Measurements from ENCODE around the gene CYP1B1. TPM values are rescaled to one million over a fixed set of nuclear protein-coding genes. Genes with fewer than 3 reads are reported as not detected.
A peak's percentile ranks its signal among the peaks of the same experiment; 100 is the strongest.

The CYP1B1 gene
- polyA plus RNA-seq, 1 donor (not counting 4 experiments of a cell fraction or from before 2014, with no cell fraction given), result 1.6 TPM

DNA sequence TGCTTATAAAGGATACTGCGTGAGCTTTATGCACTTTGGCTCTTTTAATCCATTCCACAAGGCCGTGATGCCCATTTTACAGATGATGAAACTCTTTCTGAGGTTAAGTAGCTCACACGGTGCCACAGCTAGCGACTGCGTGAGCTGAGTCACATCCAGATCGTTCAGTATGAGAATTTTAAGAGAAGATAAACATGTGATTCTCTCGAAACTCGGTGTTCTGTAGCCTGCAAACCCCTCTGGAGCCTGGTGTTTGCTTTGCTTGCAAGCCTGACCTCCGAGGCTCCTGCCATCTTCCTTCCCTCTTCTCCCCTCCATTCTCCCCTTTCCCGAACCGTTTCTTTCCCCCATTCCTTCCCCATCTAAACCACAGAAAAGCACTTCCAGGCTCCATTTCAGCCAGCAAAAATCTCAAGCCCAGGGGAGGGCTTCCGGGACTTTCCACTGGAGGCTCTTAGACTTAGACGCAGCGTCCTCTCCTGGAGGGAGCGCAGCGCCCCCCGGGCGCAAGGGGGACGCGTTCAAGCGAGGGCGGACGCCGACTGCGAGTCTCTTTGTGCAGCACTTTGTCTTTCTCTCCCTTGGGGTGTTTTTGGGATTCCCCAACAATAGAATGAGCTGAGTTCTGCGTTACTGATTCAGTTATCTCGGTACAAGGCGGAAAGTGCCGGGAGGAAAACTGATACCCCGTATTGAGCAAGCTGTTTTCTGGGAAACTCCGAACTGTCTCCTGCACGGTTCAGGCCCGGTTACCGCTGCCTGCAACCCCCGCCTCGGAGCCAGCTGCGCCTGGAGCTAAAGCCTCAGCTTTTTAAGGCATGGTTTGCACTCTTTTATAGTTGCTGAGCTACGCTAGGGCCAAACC lies 38.0 kb downstream of the CYP1B1 start:
- Histone ChIP-seq H3K4me3 (ENCODE audit: control insufficient read depth in 2 of 3, extremely low read depth in 1 of 3, insufficient read depth in 2 of 3, low read depth in 1 of 3, low read length in 3 of 3) (peak overlapping the region in 2 of 3 experiments; percentile 26 to 29), H3K9me3 (ENCODE audit: control insufficient read depth, low read depth, low read length) (no peaks in the 10 kb centered on the region), H3K9ac (ENCODE audit: control insufficient read depth, extremely low read depth, insufficient read depth, low read length) (no peak overlapping the region), H3K36me3 (ENCODE audit: control insufficient read depth in 2 of 2, extremely low read depth in 1 of 2, insufficient read depth in 2 of 2, low read length in 2 of 2) (no peaks in the 10 kb centered on the region), H3K27me3 (ENCODE audit: control insufficient read depth, extremely low read depth, insufficient read depth, low read length) (peaks cover 24% of the 10 kb centered on the region), H2AFZ (ENCODE audit: control insufficient read depth, low read length) (peak overlapping the region; percentile 65), H4K20me1 (ENCODE audit: control insufficient read depth, extremely low read depth, insufficient read depth, low read length) (no peaks in the 10 kb centered on the region), H3K79me2 (ENCODE audit: control insufficient read depth, insufficient read depth, low read length) (no peaks in the 10 kb centered on the region), H3K9me1 (ENCODE audit: control insufficient read depth, extremely low read depth, insufficient read depth, low read length) (no peaks in the 10 kb centered on the region), H3K27ac (ENCODE audit: control insufficient read depth, insufficient read depth, low read length) (no peak overlapping the region), H3K4me1 (ENCODE audit: control insufficient read depth, extremely low read depth, insufficient read depth, low read length) (peaks cover 15% of the 10 kb centered on the region), H3K4me2 (ENCODE audit: control insufficient read depth, extremely low read depth, insufficient read depth, low read depth, low read length) (peak overlapping the region; percentile 83)
- DNase-seq (ENCODE audit: low read depth, low spot score) (no peak), FAIRE-seq (no peak)
- dilution Hi-C loops (cut with MboI; ENCODE audit: extremely low pct_ligation_motif_present, low sequenced_read_pairs), result no loop called here
- TF ChIP-seq EZH2 (IDR thresholded peaks at IDR 0.05; ENCODE audit: low read length), result no peak
- TF ChIP-seq, protein P1, sequence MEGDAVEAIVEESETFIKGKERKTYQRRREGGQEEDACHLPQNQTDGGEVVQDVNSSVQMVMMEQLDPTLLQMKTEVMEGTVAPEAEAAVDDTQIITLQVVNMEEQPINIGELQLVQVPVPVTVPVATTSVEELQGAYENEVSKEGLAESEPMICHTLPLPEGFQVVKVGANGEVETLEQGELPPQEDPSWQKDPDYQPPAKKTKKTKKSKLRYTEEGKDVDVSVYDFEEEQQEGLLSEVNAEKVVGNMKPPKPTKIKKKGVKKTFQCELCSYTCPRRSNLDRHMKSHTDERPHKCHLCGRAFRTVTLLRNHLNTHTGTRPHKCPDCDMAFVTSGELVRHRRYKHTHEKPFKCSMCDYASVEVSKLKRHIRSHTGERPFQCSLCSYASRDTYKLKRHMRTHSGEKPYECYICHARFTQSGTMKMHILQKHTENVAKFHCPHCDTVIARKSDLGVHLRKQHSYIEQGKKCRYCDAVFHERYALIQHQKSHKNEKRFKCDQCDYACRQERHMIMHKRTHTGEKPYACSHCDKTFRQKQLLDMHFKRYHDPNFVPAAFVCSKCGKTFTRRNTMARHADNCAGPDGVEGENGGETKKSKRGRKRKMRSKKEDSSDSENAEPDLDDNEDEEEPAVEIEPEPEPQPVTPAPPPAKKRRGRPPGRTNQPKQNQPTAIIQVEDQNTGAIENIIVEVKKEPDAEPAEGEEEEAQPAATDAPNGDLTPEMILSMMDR (optimal IDR thresholded peaks at IDR 0.05 in 1 of 3, IDR thresholded peaks at IDR 0.05 in 1 of 3, conservative IDR thresholded peaks at IDR 0.05 in 1 of 3; ENCODE audit: extremely low read depth in 1 of 3, insufficient read depth in 2 of 3, low read length in 3 of 3), result peak in 1 of 3 experiments; percentile 7

DNA sequence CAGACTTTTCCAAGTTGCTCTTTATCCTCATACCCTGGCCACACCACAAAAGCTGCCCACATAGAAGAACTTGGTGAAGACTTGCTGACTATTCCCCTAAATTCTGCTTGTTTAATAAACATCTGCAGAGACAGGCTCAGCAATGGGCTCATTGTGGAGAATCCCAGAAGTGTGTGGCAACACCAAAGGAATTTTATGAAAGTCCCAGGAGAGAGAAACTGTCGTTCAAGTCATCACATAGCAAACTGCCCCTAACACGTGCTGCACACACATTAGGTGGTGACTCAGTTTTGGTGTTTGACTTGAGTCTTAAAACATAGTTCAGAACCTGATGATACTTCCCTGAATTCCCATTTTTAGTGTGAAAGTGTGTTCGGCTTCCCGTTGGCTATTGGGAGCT lies 38.6 kb downstream of the CYP1B1 start:
- no peak overlapping the region for H2AFZ ChIP-seq (ENCODE audit: control insufficient read depth, low read length)
- FAIRE-seq (no peak), DNase-seq (ENCODE audit: low read depth, low spot score) (no peak)
- no peak overlapping the region for H3K4me2 ChIP-seq (ENCODE audit: control insufficient read depth, extremely low read depth, insufficient read depth, low read depth, low read length)
- TF ChIP-seq, protein P1 (optimal IDR thresholded peaks at IDR 0.05 in 1 of 3, IDR thresholded peaks at IDR 0.05 in 1 of 3, conservative IDR thresholded peaks at IDR 0.05 in 1 of 3; ENCODE audit: extremely low read depth in 1 of 3, insufficient read depth in 2 of 3, low read length in 3 of 3), result no peak
- no peak for TF ChIP-seq EZH2 (IDR thresholded peaks at IDR 0.05; ENCODE audit: low read length)
- no peaks in the 10 kb centered on the region for H3K9me1 ChIP-seq (ENCODE audit: control insufficient read depth, extremely low read depth, insufficient read depth, low read length)
- no peaks in the 10 kb centered on the region for H3K79me2 ChIP-seq (ENCODE audit: control insufficient read depth, insufficient read depth, low read length)
- no peaks in the 10 kb centered on the region for H4K20me1 ChIP-seq (ENCODE audit: control insufficient read depth, extremely low read depth, insufficient read depth, low read length)
- no peak overlapping the region for H3K27ac ChIP-seq (ENCODE audit: control insufficient read depth, insufficient read depth, low read length)
- dilution Hi-C loops (cut with MboI; ENCODE audit: extremely low pct_ligation_motif_present, low sequenced_read_pairs), result no loop called here
- no peak overlapping the region for H3K9ac ChIP-seq (ENCODE audit: control insufficient read depth, extremely low read depth, insufficient read depth, low read length)
- H3K4me3 ChIP-seq (ENCODE audit: control insufficient read depth in 2 of 3, extremely low read depth in 1 of 3, insufficient read depth in 2 of 3, low read depth in 1 of 3, low read length in 3 of 3), result no peak overlapping the region
- H3K4me1 ChIP-seq (ENCODE audit: control insufficient read depth, extremely low read depth, insufficient read depth, low read length), result peaks cover 15% of the 10 kb centered on the region
- H3K27me3 ChIP-seq (ENCODE audit: control insufficient read depth, extremely low read depth, insufficient read depth, low read length), result peaks cover 24% of the 10 kb centered on the region
- no peaks in the 10 kb centered on the region for H3K36me3 ChIP-seq (ENCODE audit: control insufficient read depth in 2 of 2, extremely low read depth in 1 of 2, insufficient read depth in 2 of 2, low read length in 2 of 2)
- no peaks in the 10 kb centered on the region for H3K9me3 ChIP-seq (ENCODE audit: control insufficient read depth, low read depth, low read length)
